Measurements from ENCODE around the gene IL7R. TPM values are rescaled to one million over a fixed set of nuclear protein-coding genes. Genes with fewer than 3 reads are reported as not detected.

IL7R gene
- total RNA-seq, 1 experiment from 2014 or later, result 0.98 TPM

- Histone ChIP-seq H3K79me2 (ENCODE audit: insufficient read depth, low read length) (no peaks in the 10 kb centered on the region), H2AFZ (ENCODE audit: low read depth, low read length, poor library complexity, severe bottlenecking) (no peak overlapping the region), H3K4me2 (ENCODE audit: low read length) (no peak overlapping the region), H3K9ac (ENCODE audit: low read length) (no peak overlapping the region), H3K36me3 (ENCODE audit: control insufficient read depth in 1 of 2, insufficient read depth in 2 of 2, low read length in 2 of 2) (no peaks in the 10 kb centered on the region), H3K9me2 (ENCODE audit: insufficient read depth) (no peaks in the 10 kb centered on the region), H3K4me1 (ENCODE audit: control insufficient read depth in 1 of 2, insufficient read depth in 2 of 2, low read length in 2 of 2) (no peaks in the 10 kb centered on the region), H3K27me3 (ENCODE audit: insufficient read depth, low read length) (peaks cover 6% of the 10 kb centered on the region; the same call in 1 of the 2 replicates), H3K4me3 (replicated peaks in 1 of 2; ENCODE audit: low read depth in 1 of 2, low read length in 2 of 2) (no peak overlapping the region), H3K9me3 (ENCODE audit: control insufficient read depth in 1 of 2, insufficient read depth in 1 of 2, low read depth in 1 of 2, low read length in 2 of 2) (no peaks in the 10 kb centered on the region), H4K20me1 (ENCODE audit: insufficient read depth) (no peaks in the 10 kb centered on the region), H3K27ac (ENCODE audit: low read depth, low read length) (no peak overlapping the region)
- no TSS peak for BruUV-seq (replicated peaks)
- TF ChIP-seq ELF1 (IDR thresholded peaks at IDR 0.05; ENCODE audit: borderline replicate concordance, low read depth), result no peak
- no peak for TF ChIP-seq CTCF (IDR thresholded peaks at IDR 0.05 in 2 of 3, conservative IDR thresholded peaks at IDR 0.05 in 1 of 3; ENCODE audit: borderline replicate concordance in 1 of 3, insufficient read depth in 1 of 3, low read depth in 2 of 3, low read length in 2 of 3)
- no peak for TF ChIP-seq YY1 (IDR thresholded peaks at IDR 0.05; ENCODE audit: extremely low read depth, insufficient replicate concordance, low read depth, low read length)
- TF ChIP-seq CEBPB (IDR thresholded peaks at IDR 0.05; ENCODE audit: low read depth), result no peak
- no peak for TF ChIP-seq EZH2phosphoT487 (IDR thresholded peaks at IDR 0.05; ENCODE audit: borderline replicate concordance)
- TF ChIP-seq, protein P1, sequence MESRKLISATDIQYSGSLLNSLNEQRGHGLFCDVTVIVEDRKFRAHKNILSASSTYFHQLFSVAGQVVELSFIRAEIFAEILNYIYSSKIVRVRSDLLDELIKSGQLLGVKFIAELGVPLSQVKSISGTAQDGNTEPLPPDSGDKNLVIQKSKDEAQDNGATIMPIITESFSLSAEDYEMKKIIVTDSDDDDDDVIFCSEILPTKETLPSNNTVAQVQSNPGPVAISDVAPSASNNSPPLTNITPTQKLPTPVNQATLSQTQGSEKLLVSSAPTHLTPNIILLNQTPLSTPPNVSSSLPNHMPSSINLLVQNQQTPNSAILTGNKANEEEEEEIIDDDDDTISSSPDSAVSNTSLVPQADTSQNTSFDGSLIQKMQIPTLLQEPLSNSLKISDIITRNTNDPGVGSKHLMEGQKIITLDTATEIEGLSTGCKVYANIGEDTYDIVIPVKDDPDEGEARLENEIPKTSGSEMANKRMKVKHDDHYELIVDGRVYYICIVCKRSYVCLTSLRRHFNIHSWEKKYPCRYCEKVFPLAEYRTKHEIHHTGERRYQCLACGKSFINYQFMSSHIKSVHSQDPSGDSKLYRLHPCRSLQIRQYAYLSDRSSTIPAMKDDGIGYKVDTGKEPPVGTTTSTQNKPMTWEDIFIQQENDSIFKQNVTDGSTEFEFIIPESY (IDR thresholded peaks at IDR 0.05; ENCODE audit: extremely low read depth, insufficient replicate concordance, low read length), result no peak
- no peak for TF ChIP-seq SP1 (IDR thresholded peaks at IDR 0.05; ENCODE audit: low read depth)
- no peak for TF ChIP-seq JUND (IDR thresholded peaks at IDR 0.05)
- TF ChIP-seq TCF7L2 (IDR thresholded peaks at IDR 0.05; ENCODE audit: borderline replicate concordance, extremely low read depth, insufficient read depth, insufficient read length), result no peak
- TF ChIP-seq REST (IDR thresholded peaks at IDR 0.05; ENCODE audit: low read depth), result no peak
- TF ChIP-seq POLR2A (IDR thresholded peaks at IDR 0.05; ENCODE audit: borderline replicate concordance, extremely low read depth, insufficient read depth, insufficient read length), result no peak
- no peak for TF ChIP-seq EGR1 (IDR thresholded peaks at IDR 0.05; ENCODE audit: low read depth)
- no peak for TF ChIP-seq SIN3A (IDR thresholded peaks at IDR 0.05; ENCODE audit: low read depth)
- ATAC-seq (no peak), DNase-seq (ENCODE audit: low read depth, low spot score) (no peak)
- ChIA-PET RAD21 (ENCODE audit: low non-redundant PET in 1 of 2, low total read pairs in 2 of 2, uncharacterized antibody in 2 of 2, unreplicated experiment in 2 of 2) (no interaction called here), POLR2A (no interaction called here), CTCF (no interaction called here)
- intact Hi-C loops (cut with micrococcal nuclease), result no loop called here
Measured at GRCh38 chr5:35870605-35871004, 13.9 kb downstream of the IL7R start.

Measured in HCT116 (cell line).